GM12878 (cell line): ENCODE measurements around the gene RAD18. TPM values are rescaled to one million over a fixed set of nuclear protein-coding genes. Genes with fewer than 3 reads are reported as not detected.

Experiments
- ATAC-seq: fragments of 200-7000 bp; cut with Tn5 transposase; 3 replicates; pipeline ENCODE4 v1.9.1; 2020; ENCODE audit warnings: mild to moderate bottlenecking, moderate library complexity
- BruUV-seq: library from RNA; stranded (reverse); fragments of 400-500 nt; replicated peaks from 2 replicates; lab custom pipeline; 2021; lab: Mats Ljungman, UMichigan
- CTCF ChIA-PET: fragments of 300-600 bp; sonication (Branson Sonifier 250); formaldehyde crosslinking; extraction: SDS; loops from one replicate; lab custom pipeline; 2021; ENCODE audit warnings: inconsistent platforms; lab: Yijun Ruan, JAX
- POLR2A ChIA-PET: fragments of 350-600 bp; formaldehyde crosslinking; extraction: SDS; loops from one replicate; lab custom pipeline; 2021; ENCODE audit warnings: inconsistent platforms; lab: Charles Lee
- RAD21 ChIA-PET: fragments of 300-600 bp; sonication (Branson Sonifier 250); formaldehyde crosslinking; loops from one replicate; lab custom pipeline; 2023; ENCODE audit warnings: antibody characterized with exemption; ENCODE audit not compliant: unreplicated experiment; lab: Charles Lee
- SMC1A ChIA-PET: fragments of 300-600 bp; sonication (Branson Sonifier 250); formaldehyde crosslinking; loops from one replicate; lab custom pipeline; 2023; ENCODE audit not compliant: unreplicated experiment, uncharacterized antibody; lab: Charles Lee
- DNase-seq: peaks from one replicate; pipeline ENCODE4 v3.0.0-alpha.2; 2011; ENCODE audit warnings: low read depth, low spot score
- FAIRE-seq: peaks from 3 replicates; lab custom pipeline; 2011; peaks lifted over from hg19 to GRCh38; lab: Jason Lieb, UNC
- H2AFZ ChIP-seq: 2 replicates; pipeline ENCODE4 v1.6.0; 2011; ENCODE audit warnings: low read depth, low read length, control low read depth; ENCODE audit not compliant: control insufficient read depth
- H3K27ac ChIP-seq: 2 replicates; pipeline ENCODE4 v1.5.1; 2011; ENCODE audit warnings: control low read depth; ENCODE audit not compliant: control insufficient read depth, insufficient read depth
- H3K27me3 ChIP-seq, 2 experiments: replicated peaks in 1 of 2; 2 replicates each; pipeline versions ENCODE4 v1.6.0 to v1.6.1; 2011; ENCODE audit warnings: low read length in 1 of 2; ENCODE audit not compliant: control insufficient read depth in 2 of 2, insufficient read depth in 2 of 2
- H3K36me3 ChIP-seq, 2 experiments: 2 replicates each; pipeline ENCODE4 v1.5.1; 2011; ENCODE audit warnings: low read length in 1 of 2; ENCODE audit not compliant: control insufficient read depth in 2 of 2, insufficient read depth in 2 of 2
- H3K4me1 ChIP-seq: 2 replicates; pipeline ENCODE4 v1.6.1; 2011; ENCODE audit warnings: mild to moderate bottlenecking, low read length, moderate library complexity, mixed read lengths; ENCODE audit not compliant: control insufficient read depth, insufficient read depth
- H3K4me2 ChIP-seq: 2 replicates; pipeline ENCODE4 v1.6.0; 2011; ENCODE audit warnings: control low read depth; ENCODE audit not compliant: control insufficient read depth, insufficient read depth
- H3K4me3 ChIP-seq: fragments of 200-600 bp; sonication (generic); 2 replicates; pipeline ENCODE4 v1.5.1; 2016
- H3K79me2 ChIP-seq: 2 replicates; pipeline ENCODE4 v1.6.0; 2011; ENCODE audit warnings: low read length; ENCODE audit not compliant: control insufficient read depth, insufficient read depth
- H3K9ac ChIP-seq: 2 replicates; pipeline ENCODE4 v1.8.0; 2011; ENCODE audit warnings: low read length, control low read depth, mixed read lengths; ENCODE audit not compliant: control insufficient read depth, insufficient read depth
- H3K9me3 ChIP-seq: replicated peaks from 3 replicates; pipeline ENCODE4 v1.5.1; 2011; ENCODE audit warnings: mild to moderate bottlenecking, low read length; ENCODE audit not compliant: control insufficient read depth, insufficient read depth
- H4K20me1 ChIP-seq: 2 replicates; pipeline ENCODE4 v1.6.0; 2011; ENCODE audit not compliant: control insufficient read depth, insufficient read depth
- BACH1 ChIP-seq: fragments of 450-650 bp; IDR thresholded peaks from 2 replicates; pipeline ENCODE4 v1.6.1; 2017; ENCODE audit warnings: mild to moderate bottlenecking, borderline replicate concordance
- BCL11A ChIP-seq: IDR thresholded peaks from 2 replicates; pipeline ENCODE4 v1.6.1; 2011; ENCODE audit warnings: low read depth, low read length
- CREB1 ChIP-seq: IDR thresholded peaks from 2 replicates; pipeline ENCODE4 v1.6.1; 2012; ENCODE audit warnings: low read depth, mild to moderate bottlenecking, inconsistent platforms
- DPF2 ChIP-seq: fragments of 450-650 bp; IDR thresholded peaks from 2 replicates; pipeline ENCODE4 v1.6.1; 2017; ENCODE audit warnings: mild to moderate bottlenecking
- ETV6 ChIP-seq, 2 experiments: fragments of 450-650 bp in 1 of 2; IDR thresholded peaks in 1 of 2; conservative IDR thresholded peaks in 1 of 2; 2 replicates each; pipeline ENCODE4 v1.6.1; 2014; ENCODE audit warnings: antibody characterized with exemption in 1 of 2, borderline replicate concordance in 1 of 2, low read depth in 1 of 2, mild to moderate bottlenecking in 1 of 2, moderate library complexity in 1 of 2
- FOXK2 ChIP-seq: fragments of 450-650 bp; IDR thresholded peaks from 2 replicates; pipeline ENCODE4 v1.6.1; 2017; ENCODE audit warnings: mild to moderate bottlenecking, moderate library complexity
- IKZF1 ChIP-seq: fragments of 450-650 bp; conservative IDR thresholded peaks from 2 replicates; pipeline ENCODE4 v1.6.1; 2017; ENCODE audit warnings: antibody characterized with exemption, mild to moderate bottlenecking
- IKZF2 ChIP-seq, 2 experiments: fragments of 450-650 bp; IDR thresholded peaks; 2 replicates each; pipeline ENCODE4 v1.6.1; 2017; ENCODE audit warnings: mild to moderate bottlenecking in 2 of 2, moderate library complexity in 2 of 2
- MTA3 ChIP-seq: IDR thresholded peaks from 2 replicates; pipeline ENCODE4 v1.6.1; 2012; ENCODE audit warnings: low read length, inconsistent platforms, borderline replicate concordance
- NR2C2 ChIP-seq: IDR thresholded peaks from 2 replicates; pipeline ENCODE4 v1.6.1; 2011; ENCODE audit warnings: borderline replicate concordance, low read depth; ENCODE audit not compliant: control insufficient read depth, insufficient read length
- PBX3 ChIP-seq: IDR thresholded peaks from 2 replicates; pipeline ENCODE4 v1.6.1; 2011; ENCODE audit warnings: mild to moderate bottlenecking, low read depth, low read length, moderate library complexity; ENCODE audit not compliant: insufficient replicate concordance
- RAD51 ChIP-seq: fragments of 450-650 bp; IDR thresholded peaks from 2 replicates; pipeline ENCODE4 v1.6.1; 2016; ENCODE audit warnings: moderate library complexity, mild to moderate bottlenecking, inconsistent platforms
- SMARCA5 ChIP-seq: fragments of 450-650 bp; IDR thresholded peaks from 2 replicates; pipeline ENCODE4 v1.6.1; 2017; ENCODE audit warnings: mild to moderate bottlenecking
- SP1 ChIP-seq: IDR thresholded peaks from one replicate; pipeline ENCODE4 v1.6.1; 2011; ENCODE audit warnings: low read depth, low read length
- SREBF1 ChIP-seq: IDR thresholded peaks from 2 replicates; pipeline ENCODE4 v1.6.1; 2012; ENCODE audit warnings: mild to moderate bottlenecking, low read length
- SREBF2 ChIP-seq: IDR thresholded peaks from 2 replicates; pipeline ENCODE4 v1.6.1; 2012; ENCODE audit warnings: mild to moderate bottlenecking, low read length
- STAT3 ChIP-seq: IDR thresholded peaks from 2 replicates; pipeline ENCODE4 v1.6.1; 2011; ENCODE audit warnings: low read depth, low read length, improper control_type of control experiment
- TCF3 ChIP-seq: IDR thresholded peaks from 2 replicates; pipeline ENCODE4 v1.6.1; 2012; ENCODE audit warnings: low read depth, mild to moderate bottlenecking, low read length, borderline replicate concordance; ENCODE audit not compliant: insufficient read depth
- ZNF384 ChIP-seq: IDR thresholded peaks from 2 replicates; pipeline ENCODE4 v1.6.1; 2012; ENCODE audit warnings: low read depth, mild to moderate bottlenecking, low read length, improper control_type of control experiment, borderline replicate concordance
- ZNF622 ChIP-seq: fragments of 450-650 bp; IDR thresholded peaks from 2 replicates; pipeline ENCODE4 v1.6.1; 2017; ENCODE audit warnings: mild to moderate bottlenecking, inconsistent platforms
- WGBS: methylation state at CpG from one replicate; pipeline ENCODE4 v1.1.6; 2016; ENCODE audit warnings: low lambda C conversion rate; ENCODE audit not compliant: insufficient replicate concordance, insufficient coverage; ENCODE audit errors: missing lambda C conversion rate; 5-methylcytosine and 5-hydroxymethylcytosine counted together
- in situ Hi-C: fragments of 300-500 bp; cut with MboI; formaldehyde crosslinking; loops from 9 replicates; pipeline ENCODE4 v1.14.3; 2018; ENCODE audit warnings: mixed read lengths
- intact Hi-C: fragments of 100-400 bp; cut with micrococcal nuclease; formaldehyde crosslinking; loops from one replicate; pipeline ENCODE4 v1.14.2; 2022; ENCODE audit not compliant: unreplicated experiment
- polyA plus RNA-seq, 11 experiments: library from polyadenylated mRNA; depleted of rRNA in 4 of 11; unstranded in 6 of 11; stranded (reverse) in 5 of 11; fragments of >200 nt; fragmentation: Nextera tagmentation in 4 of 11; fragmentation: Illumina TruSeq in 1 of 11; extraction: Ambion mirVana in 4 of 11; extraction: Trizol in 1 of 11; gene quantifications; 1 replicate in 1 of 11; 2 replicates in 10 of 11; pipeline versions ENCODE4 v1.2.1 to v1.2.3, GENCODE V29; 2011 to 2016; ENCODE audit warnings: inconsistent platforms in 2 of 11, missing spikeins in 2 of 11, low read depth in 1 of 11
- total RNA-seq, 4 experiments: library from RNA; depleted of rRNA in 3 of 4; stranded (reverse); fragments of >200 nt in 3 of 4; fragmentation: Illumina TruSeq in 1 of 4; extraction: Trizol in 1 of 4; gene quantifications; 2 replicates each; pipeline versions ENCODE4 v1.2.1 to v1.2.3, GENCODE V29; 2013 to 2021
- TF ChIP-seq, protein P1 (sequence below): IDR thresholded peaks from 2 replicates; pipeline ENCODE4 v1.6.1; 2012; ENCODE audit warnings: low read depth, low read length, improper control_type of control experiment
- TF ChIP-seq, protein P2 (sequence below): fragments of 450-650 bp; IDR thresholded peaks from 2 replicates; pipeline ENCODE4 v1.6.1; 2017; ENCODE audit warnings: antibody characterized with exemption, mild to moderate bottlenecking, moderate library complexity

The RAD18 gene
- total and polyA plus RNA-seq, 10 of the 15 experiments (the other 5 are each of a cell fraction or from before 2014, with no cell fraction given), result 8.7 to 38.6 (median 19.2) TPM

GRCh38 chr3:8968375-8968882 is 5.2 kb upstream of the RAD18 start (continued):
- TF ChIP-seq ZNF384, result no peak
- TF ChIP-seq PBX3, result no peak
- TF ChIP-seq BACH1, result no peak
- no peak for TF ChIP-seq IKZF2 (IDR thresholded peaks at IDR 0.05)
- no peak for TF ChIP-seq NR2C2
- TF ChIP-seq CREB1, result no peak
- no peak for TF ChIP-seq MTA3

DNA sequence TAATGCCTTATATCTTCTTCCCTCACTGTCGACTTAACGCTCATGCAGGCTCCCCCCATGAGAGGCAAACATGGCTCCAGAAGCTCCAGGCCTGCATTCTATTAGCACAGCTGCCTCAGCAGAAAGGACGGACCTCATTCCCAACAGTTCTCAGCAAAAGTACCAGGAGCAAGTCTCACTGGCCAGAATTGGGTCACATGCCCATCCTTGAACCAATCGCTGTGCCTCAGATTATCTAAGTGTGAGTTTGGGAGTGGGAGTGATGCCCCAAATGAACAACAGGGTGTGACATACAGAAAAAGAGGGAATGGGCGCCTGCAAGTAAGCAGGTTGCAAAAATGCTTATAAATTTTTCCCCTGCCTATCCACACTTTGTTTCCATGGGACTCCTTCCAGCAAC is 4.3 kb upstream of the RAD18 start:
- ChIA-PET SMC1A (no interaction called here), RAD21 (no interaction called here), POLR2A (no interaction called here), CTCF (interaction anchor here (1.3 kb wide), 1 partner anchor 198 kb away, joined by 3 read pairs; the partner anchor contains the start of gene OXTR)
- no TSS peak for BruUV-seq
- no peak for FAIRE-seq
- TF ChIP-seq DPF2 (no peak), TCF3 (no peak), SREBF2 (no peak), IKZF1 (no peak), FOXK2 (no peak), SMARCA5 (no peak), RAD51 (no peak), SREBF1 (no peak), ETV6 (conservative IDR thresholded peaks at IDR 0.05 in 1 of 2, IDR thresholded peaks at IDR 0.05 in 1 of 2; ENCODE audit: borderline replicate concordance in 1 of 2, low read depth in 1 of 2) (no peak), BCL11A (no peak), SP1 (no peak), ZNF622 (no peak), STAT3 (no peak)
- TF ChIP-seq, protein P1, sequence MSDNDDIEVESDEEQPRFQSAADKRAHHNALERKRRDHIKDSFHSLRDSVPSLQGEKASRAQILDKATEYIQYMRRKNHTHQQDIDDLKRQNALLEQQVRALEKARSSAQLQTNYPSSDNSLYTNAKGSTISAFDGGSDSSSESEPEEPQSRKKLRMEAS, result no peak
- TF ChIP-seq, protein P2, sequence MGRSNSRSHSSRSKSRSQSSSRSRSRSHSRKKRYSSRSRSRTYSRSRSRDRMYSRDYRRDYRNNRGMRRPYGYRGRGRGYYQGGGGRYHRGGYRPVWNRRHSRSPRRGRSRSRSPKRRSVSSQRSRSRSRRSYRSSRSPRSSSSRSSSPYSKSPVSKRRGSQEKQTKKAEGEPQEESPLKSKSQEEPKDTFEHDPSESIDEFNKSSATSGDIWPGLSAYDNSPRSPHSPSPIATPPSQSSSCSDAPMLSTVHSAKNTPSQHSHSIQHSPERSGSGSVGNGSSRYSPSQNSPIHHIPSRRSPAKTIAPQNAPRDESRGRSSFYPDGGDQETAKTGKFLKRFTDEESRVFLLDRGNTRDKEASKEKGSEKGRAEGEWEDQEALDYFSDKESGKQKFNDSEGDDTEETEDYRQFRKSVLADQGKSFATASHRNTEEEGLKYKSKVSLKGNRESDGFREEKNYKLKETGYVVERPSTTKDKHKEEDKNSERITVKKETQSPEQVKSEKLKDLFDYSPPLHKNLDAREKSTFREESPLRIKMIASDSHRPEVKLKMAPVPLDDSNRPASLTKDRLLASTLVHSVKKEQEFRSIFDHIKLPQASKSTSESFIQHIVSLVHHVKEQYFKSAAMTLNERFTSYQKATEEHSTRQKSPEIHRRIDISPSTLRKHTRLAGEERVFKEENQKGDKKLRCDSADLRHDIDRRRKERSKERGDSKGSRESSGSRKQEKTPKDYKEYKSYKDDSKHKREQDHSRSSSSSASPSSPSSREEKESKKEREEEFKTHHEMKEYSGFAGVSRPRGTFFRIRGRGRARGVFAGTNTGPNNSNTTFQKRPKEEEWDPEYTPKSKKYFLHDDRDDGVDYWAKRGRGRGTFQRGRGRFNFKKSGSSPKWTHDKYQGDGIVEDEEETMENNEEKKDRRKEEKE, result no peak
- Histone ChIP-seq H2AFZ (no peak overlapping the region), H3K4me1 (no peaks in the 10 kb centered on the region), H3K27me3 (no peaks in the 10 kb centered on the region), H3K36me3 (no peaks in the 10 kb centered on the region), H3K4me3 (no peak overlapping the region), H3K4me2 (no peak overlapping the region), H3K9me3 (no peaks in the 10 kb centered on the region), H3K79me2 (peaks cover 8% of the 10 kb centered on the region), H3K27ac (no peak overlapping the region), H4K20me1 (no peaks in the 10 kb centered on the region), H3K9ac (no peak overlapping the region)
- in situ Hi-C loops, result no loop called here
- intact Hi-C loops, result no loop called here
- DNase-seq, result no peak
- ATAC-seq, result no peak
- WGBS, result 62% methylated on average over 5 of the region's 5 CpGs
